GM23338 (cell line): ENCODE data around the gene RNF157. TPM values are rescaled to one million over a fixed set of nuclear protein-coding genes. Genes with fewer than 3 reads are reported as not detected.

ENCODE experiments used
- ATAC-seq: fragments of 200-7000 bp; cut with Tn5 transposase; 3 replicates; pipeline ENCODE4 v1.9.1; 2020
- DNase-seq: peaks from one replicate; pipeline ENCODE4 v3.0.0-alpha.2; 2015; ENCODE audit warnings: low spot score
- H2AFZ ChIP-seq: fragments of 200-600 bp; sonication (generic); 2 replicates; pipeline ENCODE4 v1.8.0; 2016; ENCODE audit warnings: antibody characterized with exemption, mild to moderate bottlenecking, moderate library complexity
- H3F3A ChIP-seq: fragments of 200-600 bp; sonication (generic); replicated peaks from 2 replicates; pipeline ENCODE4 v1.8.0; 2017; ENCODE audit warnings: antibody characterized with exemption, mixed run types, low read depth
- H3K27ac ChIP-seq: fragments of 200-600 bp; sonication (generic); 2 replicates; pipeline ENCODE4 v1.6.1; 2016; ENCODE audit warnings: low read depth
- H3K27me3 ChIP-seq: fragments of 200-600 bp; sonication (generic); 2 replicates; pipeline ENCODE4 v1.8.0; 2016; ENCODE audit warnings: mild to moderate bottlenecking, mixed run types, moderate library complexity; ENCODE audit not compliant: insufficient read depth
- H3K36me3 ChIP-seq: fragments of 200-600 bp; sonication (generic); 2 replicates; pipeline ENCODE4 v1.8.0; 2016; ENCODE audit warnings: mild to moderate bottlenecking; ENCODE audit not compliant: insufficient read depth
- H3K4me1 ChIP-seq: fragments of 200-600 bp; sonication (generic); 2 replicates; pipeline ENCODE4 v1.8.0; 2016; ENCODE audit warnings: mild to moderate bottlenecking, moderate library complexity; ENCODE audit not compliant: insufficient read depth
- H3K4me2 ChIP-seq: fragments of 200-600 bp; sonication (generic); 2 replicates; pipeline ENCODE4 v1.7.1; 2017; ENCODE audit warnings: mixed run types
- H3K4me3 ChIP-seq: fragments of 200-600 bp; sonication (generic); 2 replicates; pipeline ENCODE4 v1.6.1; 2016; ENCODE audit warnings: mixed run types
- H3K79me2 ChIP-seq: fragments of 200-600 bp; sonication (generic); replicated peaks from 2 replicates; pipeline ENCODE4 v1.8.0; 2017; ENCODE audit warnings: mild to moderate bottlenecking; ENCODE audit not compliant: insufficient read depth
- H3K9me2 ChIP-seq: fragments of 200-600 bp; sonication (generic); 2 replicates; pipeline ENCODE4 v1.8.0; 2017; ENCODE audit not compliant: insufficient read depth
- H4K20me1 ChIP-seq: fragments of 200-600 bp; sonication (generic); replicated peaks from 2 replicates; pipeline ENCODE4 v1.8.0; 2017; ENCODE audit warnings: mild to moderate bottlenecking; ENCODE audit not compliant: insufficient read depth
- H3K27ac Mint-ChIP-seq: 2 replicates; pipeline ENCODE4 v1.8.0; 2020; ENCODE audit warnings: inconsistent platforms, mild to moderate bottlenecking, moderate library complexity, mixed read lengths
- H3K27me3 Mint-ChIP-seq: 3 replicates; pipeline ENCODE4 v1.8.0; 2022; ENCODE audit warnings: low read depth, mild to moderate bottlenecking, moderate library complexity, mixed read lengths, inconsistent platforms; ENCODE audit not compliant: insufficient read depth, poor library complexity
- H3K36me3 Mint-ChIP-seq: 3 replicates; pipeline ENCODE4 v1.8.0; 2021; ENCODE audit warnings: low read depth, mild to moderate bottlenecking, inconsistent platforms, moderate library complexity, mixed read lengths
- H3K4me1 Mint-ChIP-seq: 3 replicates; pipeline ENCODE4 v1.8.0; 2020; ENCODE audit warnings: mild to moderate bottlenecking, inconsistent platforms, mixed read lengths
- H3K4me3 Mint-ChIP-seq: 3 replicates; pipeline ENCODE4 v1.8.0; 2021; ENCODE audit warnings: moderate library complexity, mild to moderate bottlenecking, inconsistent platforms, mixed read lengths
- H3K9me3 Mint-ChIP-seq: 3 replicates; pipeline ENCODE4 v1.8.0; 2020; ENCODE audit warnings: moderate library complexity, mild to moderate bottlenecking, inconsistent platforms, mixed read lengths
- CREB1 ChIP-seq: fragments of 250-450 bp; sonication (Bioruptor Pico); IDR thresholded peaks from 2 replicates; pipeline ENCODE4 v1.5.0; 2020; ENCODE audit warnings: low read depth, mild to moderate bottlenecking, moderate library complexity
- CTCF ChIP-seq, 2 experiments: fragments of 200-600 bp in 1 of 2; sonication (generic) in 1 of 2; conservative IDR thresholded peaks; 2 replicates each; pipeline versions ENCODE4 v1.5.1 to v1.6.1; 2016 to 2017; ENCODE audit warnings: antibody characterized with exemption in 2 of 2, low read depth in 2 of 2, mild to moderate bottlenecking in 2 of 2, moderate library complexity in 1 of 2
- EZH2 ChIP-seq: fragments of 200-600 bp; sonication (generic); IDR thresholded peaks from one replicate; pipeline ENCODE4 v1.8.0; 2017; ENCODE audit warnings: antibody characterized with exemption, mild to moderate bottlenecking, low read depth; ENCODE audit not compliant: unreplicated experiment
- EZH2phosphoT487 ChIP-seq: fragments of 200-600 bp; sonication (generic); IDR thresholded peaks from one replicate; pipeline ENCODE4 v1.8.1; 2018; ENCODE audit warnings: antibody characterized with exemption; ENCODE audit not compliant: unreplicated experiment
- JUNB ChIP-seq: IDR thresholded peaks from one replicate; pipeline ENCODE4 v1.6.1; 2016; ENCODE audit warnings: antibody characterized with exemption; ENCODE audit not compliant: unreplicated experiment
- ZNF331 ChIP-seq: fragments of 250-450 bp; sonication (Bioruptor Pico); IDR thresholded peaks from 2 replicates; pipeline ENCODE4 v1.5.0; 2020; ENCODE audit warnings: low read depth, mild to moderate bottlenecking, moderate library complexity
- polyA plus RNA-seq: library from polyadenylated mRNA; unstranded; fragments of >200 nt; fragmentation: Nextera tagmentation; extraction: Ambion mirVana; gene quantifications from 2 replicates; pipeline ENCODE4 v1.2.1, GENCODE V29; 2016
- total RNA-seq: library from RNA; depleted of rRNA; stranded (reverse); fragments of >200 nt; shearing (Covaris generic); gene quantifications from 2 replicates; pipeline ENCODE4 v1.2.3, GENCODE V29; 2014
- TF ChIP-seq, protein P1 (sequence below): fragments of 250-450 bp; sonication (Bioruptor Pico); IDR thresholded peaks from 2 replicates; pipeline ENCODE4 v1.5.0; 2020; ENCODE audit warnings: mild to moderate bottlenecking, moderate library complexity

The RNF157 gene
- total and polyA plus RNA-seq, 2 experiments from 2014 or later = 7.8 to 11.7 TPM

GRCh38 chr17:76219670-76220383 lies 20.5 kb downstream of the RNF157 start (continued):
- TF ChIP-seq, protein P1, sequence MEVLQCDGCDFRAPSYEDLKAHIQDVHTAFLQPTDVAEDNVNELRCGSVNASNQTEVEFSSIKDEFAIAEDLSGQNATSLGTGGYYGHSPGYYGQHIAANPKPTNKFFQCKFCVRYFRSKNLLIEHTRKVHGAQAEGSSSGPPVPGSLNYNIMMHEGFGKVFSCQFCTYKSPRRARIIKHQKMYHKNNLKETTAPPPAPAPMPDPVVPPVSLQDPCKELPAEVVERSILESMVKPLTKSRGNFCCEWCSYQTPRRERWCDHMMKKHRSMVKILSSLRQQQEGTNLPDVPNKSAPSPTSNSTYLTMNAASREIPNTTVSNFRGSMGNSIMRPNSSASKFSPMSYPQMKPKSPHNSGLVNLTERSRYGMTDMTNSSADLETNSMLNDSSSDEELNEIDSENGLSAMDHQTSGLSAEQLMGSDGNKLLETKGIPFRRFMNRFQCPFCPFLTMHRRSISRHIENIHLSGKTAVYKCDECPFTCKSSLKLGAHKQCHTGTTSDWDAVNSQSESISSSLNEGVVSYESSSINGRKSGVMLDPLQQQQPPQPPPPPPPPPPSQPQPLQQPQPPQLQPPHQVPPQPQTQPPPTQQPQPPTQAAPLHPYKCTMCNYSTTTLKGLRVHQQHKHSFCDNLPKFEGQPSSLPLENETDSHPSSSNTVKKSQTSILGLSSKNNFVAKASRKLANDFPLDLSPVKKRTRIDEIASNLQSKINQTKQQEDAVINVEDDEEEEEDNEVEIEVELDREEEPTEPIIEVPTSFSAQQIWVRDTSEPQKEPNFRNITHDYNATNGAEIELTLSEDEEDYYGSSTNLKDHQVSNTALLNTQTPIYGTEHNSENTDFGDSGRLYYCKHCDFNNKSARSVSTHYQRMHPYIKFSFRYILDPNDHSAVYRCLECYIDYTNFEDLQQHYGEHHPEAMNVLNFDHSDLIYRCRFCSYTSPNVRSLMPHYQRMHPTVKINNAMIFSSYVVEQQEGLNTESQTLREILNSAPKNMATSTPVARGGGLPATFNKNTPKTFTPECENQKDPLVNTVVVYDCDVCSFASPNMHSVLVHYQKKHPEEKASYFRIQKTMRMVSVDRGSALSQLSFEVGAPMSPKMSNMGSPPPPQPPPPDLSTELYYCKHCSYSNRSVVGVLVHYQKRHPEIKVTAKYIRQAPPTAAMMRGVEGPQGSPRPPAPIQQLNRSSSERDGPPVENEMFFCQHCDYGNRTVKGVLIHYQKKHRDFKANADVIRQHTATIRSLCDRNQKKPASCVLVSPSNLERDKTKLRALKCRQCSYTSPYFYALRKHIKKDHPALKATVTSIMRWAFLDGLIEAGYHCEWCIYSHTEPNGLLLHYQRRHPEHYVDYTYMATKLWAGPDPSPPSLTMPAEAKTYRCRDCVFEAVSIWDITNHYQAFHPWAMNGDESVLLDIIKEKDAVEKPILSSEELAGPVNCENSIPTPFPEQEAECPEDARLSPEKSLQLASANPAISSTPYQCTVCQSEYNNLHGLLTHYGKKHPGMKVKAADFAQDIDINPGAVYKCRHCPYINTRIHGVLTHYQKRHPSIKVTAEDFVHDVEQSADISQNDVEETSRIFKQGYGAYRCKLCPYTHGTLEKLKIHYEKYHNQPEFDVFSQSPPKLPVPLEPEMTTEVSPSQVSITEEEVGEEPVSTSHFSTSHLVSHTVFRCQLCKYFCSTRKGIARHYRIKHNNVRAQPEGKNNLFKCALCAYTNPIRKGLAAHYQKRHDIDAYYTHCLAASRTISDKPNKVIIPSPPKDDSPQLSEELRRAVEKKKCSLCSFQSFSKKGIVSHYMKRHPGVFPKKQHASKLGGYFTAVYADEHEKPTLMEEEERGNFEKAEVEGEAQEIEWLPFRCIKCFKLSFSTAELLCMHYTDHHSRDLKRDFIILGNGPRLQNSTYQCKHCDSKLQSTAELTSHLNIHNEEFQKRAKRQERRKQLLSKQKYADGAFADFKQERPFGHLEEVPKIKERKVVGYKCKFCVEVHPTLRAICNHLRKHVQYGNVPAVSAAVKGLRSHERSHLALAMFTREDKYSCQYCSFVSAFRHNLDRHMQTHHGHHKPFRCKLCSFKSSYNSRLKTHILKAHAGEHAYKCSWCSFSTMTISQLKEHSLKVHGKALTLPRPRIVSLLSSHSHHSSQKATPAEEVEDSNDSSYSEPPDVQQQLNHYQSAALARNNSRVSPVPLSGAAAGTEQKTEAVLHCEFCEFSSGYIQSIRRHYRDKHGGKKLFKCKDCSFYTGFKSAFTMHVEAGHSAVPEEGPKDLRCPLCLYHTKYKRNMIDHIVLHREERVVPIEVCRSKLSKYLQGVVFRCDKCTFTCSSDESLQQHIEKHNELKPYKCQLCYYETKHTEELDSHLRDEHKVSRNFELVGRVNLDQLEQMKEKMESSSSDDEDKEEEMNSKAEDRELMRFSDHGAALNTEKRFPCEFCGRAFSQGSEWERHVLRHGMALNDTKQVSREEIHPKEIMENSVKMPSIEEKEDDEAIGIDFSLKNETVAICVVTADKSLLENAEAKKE (CRISPR knock-in tag) = no peak
- no peak for TF ChIP-seq EZH2
- TF ChIP-seq ZNF331 (CRISPR knock-in tag) = no peak
- no peak for TF ChIP-seq JUNB
- no peak for TF ChIP-seq EZH2phosphoT487

DNA sequence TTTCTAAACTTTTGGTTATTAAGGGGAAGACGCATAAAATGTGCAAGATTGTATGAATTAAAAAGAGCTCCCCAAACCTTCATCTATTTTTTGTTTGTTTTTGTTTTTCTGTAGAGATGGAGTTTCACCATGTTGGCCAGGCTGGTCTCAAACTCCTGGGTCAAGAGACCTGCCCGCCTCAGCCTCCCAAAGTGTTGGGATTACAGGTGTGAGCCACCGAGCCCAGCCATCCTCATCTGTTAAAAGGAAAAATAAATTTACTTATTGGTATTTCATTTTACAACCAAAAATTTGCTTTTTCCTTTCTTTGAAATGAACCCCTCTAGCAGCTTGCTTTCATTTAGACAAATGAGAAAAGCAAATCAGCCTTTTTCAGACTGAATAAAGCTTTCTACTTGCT lies 23.2 kb downstream of the RNF157 start:
- no peaks in the 10 kb centered on the region for H3K79me2 ChIP-seq
- TF ChIP-seq CREB1 (CRISPR knock-in tag) (no peak), CTCF (conservative IDR thresholded peaks at IDR 0.05; ENCODE audit: low read depth in 2 of 2) (no peak)
- no peak overlapping the region for H3K4me3 ChIP-seq
- H3K4me1 ChIP-seq = peaks cover 25% of the 10 kb centered on the region
- H3K36me3 ChIP-seq = no peaks in the 10 kb centered on the region
- H3K27ac ChIP-seq = no peak overlapping the region
- no peak for ATAC-seq
- H3F3A ChIP-seq = 0 out of 2 replicates have a peak, but pooled peaks cover 3% of the 10 kb centered on the region
- Mint-ChIP-seq H3K4me3 (no peak overlapping the region), H3K9me3 (no peaks in the 10 kb centered on the region), H3K36me3 (no peaks in the 10 kb centered on the region), H3K27ac (no peak overlapping the region), H3K4me1 (peaks cover 20% of the 10 kb centered on the region), H3K27me3 (peaks cover 3% of the 10 kb centered on the region)
- no peaks in the 10 kb centered on the region for H3K9me2 ChIP-seq
- no peaks in the 10 kb centered on the region for H4K20me1 ChIP-seq
- no peaks in the 10 kb centered on the region for H3K27me3 ChIP-seq
- DNase-seq = no peak
- no peak overlapping the region for H3K4me2 ChIP-seq
- H2AFZ ChIP-seq = no peak overlapping the region
